B cell (primary cell): ENCODE results near the gene SLF2. TPM values are rescaled to one million over a fixed set of nuclear protein-coding genes. Genes with fewer than 3 reads are reported as not detected.

ENCODE experiments used
- ATAC-seq: fragments of 200-7000 bp; cut with Tn5 transposase; one replicate; pipeline ENCODE4 v1.10.0; 2021; ENCODE audit warnings: low read depth, mild to moderate bottlenecking, moderate number of reproducible peaks, moderate library complexity
- CTCF ChIA-PET: fragments of 350-600 bp; sonication (Branson Sonifier 250); formaldehyde crosslinking; loops from one replicate; lab custom pipeline; 2021; ENCODE audit warnings: antibody characterized with exemption, inconsistent platforms; lab: Charles Lee
- POLR2A ChIA-PET: fragments of 350-600 bp; sonication (Branson Sonifier 250); formaldehyde crosslinking; loops from one replicate; lab custom pipeline; 2021; ENCODE audit warnings: antibody characterized with exemption; lab: Charles Lee
- DNase-seq: peaks from one replicate; pipeline ENCODE4 v3.0.0; 2013
- H2AFZ ChIP-seq: 2 replicates; pipeline ENCODE4 v1.6.1; 2012; ENCODE audit warnings: mild to moderate bottlenecking, low read depth, low read length; ENCODE audit not compliant: insufficient read depth, poor library complexity, severe bottlenecking
- H3K27ac ChIP-seq, 2 donors: 1 replicate in 1 of 2; 2 replicates in 1 of 2; pipeline ENCODE4 v1.5.1; 2012 to 2013; ENCODE audit warnings: low read length in 2 of 2, mild to moderate bottlenecking in 2 of 2, moderate library complexity in 1 of 2
- H3K27me3 ChIP-seq, 4 experiments: fragments of 200-600 bp in 1 of 4; sonication (generic) in 1 of 4; replicated peaks in 1 of 4; 1 replicate in 2 of 4; 2 replicates in 2 of 4; pipeline versions ENCODE4 v1.6.1 to v1.7.0; 2013 to 2016; ENCODE audit warnings: low read length in 3 of 4, mild to moderate bottlenecking in 2 of 4, mixed read lengths in 1 of 4, moderate library complexity in 1 of 4; ENCODE audit not compliant: insufficient read depth in 4 of 4, control insufficient read depth in 3 of 4; ENCODE audit errors: control extremely low read depth in 1 of 4
- H3K36me3 ChIP-seq, 2 experiments: replicated peaks in 1 of 2; 1 replicate in 1 of 2; 2 replicates in 1 of 2; pipeline versions ENCODE4 v1.6.1 to v1.7.1; 2013; ENCODE audit warnings: low read length in 1 of 2; ENCODE audit not compliant: insufficient read depth in 2 of 2, control insufficient read depth in 1 of 2; ENCODE audit errors: control extremely low read depth in 1 of 2, extremely low read depth in 1 of 2
- H3K4me1 ChIP-seq, 2 donors: fragments of 200-600 bp in 1 of 2; sonication (generic) in 1 of 2; 1 replicate in 1 of 2; 2 replicates in 1 of 2; pipeline versions ENCODE4 v1.5.1 to v1.6.1; 2013 to 2017; ENCODE audit warnings: low read length in 2 of 2; ENCODE audit not compliant: control insufficient read depth in 2 of 2, insufficient read depth in 2 of 2
- H3K4me2 ChIP-seq: replicated peaks from 2 replicates; pipeline ENCODE3; 2012; ENCODE audit warnings: mild to moderate bottlenecking, low read depth, low read length; ENCODE audit not compliant: poor library complexity, severe bottlenecking
- H3K4me3 ChIP-seq, 5 experiments: fragments of 200-600 bp in 1 of 5; sonication (generic) in 1 of 5; 1 replicate in 3 of 5; 2 replicates in 2 of 5; pipeline versions ENCODE4 v1.5.1 to v1.7.0; 2011 to 2016; ENCODE audit warnings: low read length in 4 of 5, mild to moderate bottlenecking in 4 of 5, low read depth in 2 of 5, control low read depth in 1 of 5, moderate library complexity in 1 of 5; ENCODE audit not compliant: insufficient read depth in 1 of 5; ENCODE audit errors: control extremely low read depth in 1 of 5, extremely low read depth in 1 of 5
- H3K79me2 ChIP-seq: fragments of 200-600 bp; sonication (generic); one replicate; pipeline ENCODE4 v1.6.0; 2016; ENCODE audit warnings: low read length; ENCODE audit not compliant: control insufficient read depth, insufficient read depth
- H3K9ac ChIP-seq: fragments of 200-600 bp; sonication (generic); 2 replicates; pipeline ENCODE4 v1.6.1; 2017; ENCODE audit warnings: mild to moderate bottlenecking, low read length, moderate library complexity
- H3K9me3 ChIP-seq, 3 donors: one replicate each; pipeline versions ENCODE4 v1.6.1 to v1.7.1; 2013; ENCODE audit warnings: low read length in 2 of 3; ENCODE audit not compliant: control insufficient read depth in 2 of 3, insufficient read depth in 1 of 3; ENCODE audit errors: control extremely low read depth in 1 of 3
- H4K20me1 ChIP-seq: 2 replicates; pipeline ENCODE4 v1.6.0; 2012; ENCODE audit warnings: mild to moderate bottlenecking, low read length; ENCODE audit not compliant: insufficient read depth, control insufficient read depth, poor library complexity, severe bottlenecking
- H3K27ac Mint-ChIP-seq: one replicate; pipeline ENCODE4 v1.8.0; 2021; ENCODE audit warnings: mixed read lengths
- H3K27me3 Mint-ChIP-seq: one replicate; pipeline ENCODE4 v1.8.0; 2021; ENCODE audit warnings: mixed read lengths
- H3K4me1 Mint-ChIP-seq: one replicate; pipeline ENCODE4 v1.8.0; 2021; ENCODE audit warnings: mixed read lengths
- H3K4me3 Mint-ChIP-seq: one replicate; pipeline ENCODE4 v1.8.0; 2021; ENCODE audit warnings: mixed read lengths
- H3K9me3 Mint-ChIP-seq: one replicate; pipeline ENCODE4 v1.8.0; 2022; ENCODE audit warnings: mixed read lengths; ENCODE audit not compliant: insufficient read depth
- EZH2 ChIP-seq: IDR thresholded peaks from 2 replicates; pipeline ENCODE4 v1.6.1; 2012; ENCODE audit warnings: borderline replicate concordance, low read depth, mild to moderate bottlenecking, moderate library complexity, low read length; ENCODE audit not compliant: insufficient read depth, poor library complexity, severe bottlenecking
- WGBS: methylation state at CpG from one replicate; pipeline ENCODE4 v1.1.5; 2013; ENCODE audit warnings: missing lambda C conversion rate; ENCODE audit not compliant: insufficient coverage; 5-methylcytosine and 5-hydroxymethylcytosine counted together
- intact Hi-C: fragments of 100-400 bp; cut with micrococcal nuclease; formaldehyde crosslinking; loops from one replicate; pipeline ENCODE4 v1.10.0; 2022
- polyA plus RNA-seq: library from polyadenylated mRNA; depleted of rRNA; stranded (reverse); fragments of >200 nt; gene quantifications from 2 replicates; pipeline ENCODE4 v1.2.3, GENCODE V29; 2012
- total RNA-seq, 2 donors: library from RNA; stranded (reverse); fragments of 120-200 nt in 1 of 2; gene quantifications; 1 replicate in 1 of 2; 2 replicates in 1 of 2; pipeline versions ENCODE4 v1.2.3 to v1.2.4, GENCODE V29; 2013 to 2022
- TF ChIP-seq, protein P1 (sequence below): fragments of 200-600 bp; IDR thresholded peaks from one replicate; pipeline ENCODE4 v1.8.0; 2022; ENCODE audit warnings: antibody characterized with exemption, mild to moderate bottlenecking

The SLF2 gene
- total and polyA plus RNA-seq, 2 donors (not counting 1 experiment from before 2014, with no cell fraction given) = 11.8 to 65.6 TPM

- DNase-seq (no peak), ATAC-seq (no peak)
- Mint-ChIP-seq H3K27ac (no peak overlapping the region), H3K27me3 (no peaks in the 10 kb centered on the region), H3K9me3 (no peaks in the 10 kb centered on the region), H3K4me3 (no peak overlapping the region), H3K4me1 (peaks cover 3% of the 10 kb centered on the region)
- Histone ChIP-seq H3K4me3 (no peak overlapping the region), H3K9me3 (no peaks in the 10 kb centered on the region), H3K36me3 (peaks cover 0 to 12% of the 10 kb centered on the region in 2 experiments), H3K4me1 (no peaks in the 10 kb centered on the region), H3K4me2 (no peak overlapping the region), H3K27me3 (no peaks in the 10 kb centered on the region), H3K9ac (no peak overlapping the region), H3K27ac (no peak overlapping the region), H4K20me1 (peaks cover 15% of the 10 kb centered on the region), H2AFZ (no peak overlapping the region), H3K79me2 (no peaks in the 10 kb centered on the region)
- ChIA-PET CTCF (interaction anchor here (0.6 to 1.1 kb wide), 2 partner anchors 9 to 36 kb away, joined by 3 to 4 read pairs; partner anchors contain the start of gene SEMA4G), POLR2A (no interaction called here)
- intact Hi-C loops = no loop called here
- WGBS = 90% methylated on average over 2 of the region's 4 CpGs
- no peak for TF ChIP-seq EZH2
- TF ChIP-seq, protein P1, sequence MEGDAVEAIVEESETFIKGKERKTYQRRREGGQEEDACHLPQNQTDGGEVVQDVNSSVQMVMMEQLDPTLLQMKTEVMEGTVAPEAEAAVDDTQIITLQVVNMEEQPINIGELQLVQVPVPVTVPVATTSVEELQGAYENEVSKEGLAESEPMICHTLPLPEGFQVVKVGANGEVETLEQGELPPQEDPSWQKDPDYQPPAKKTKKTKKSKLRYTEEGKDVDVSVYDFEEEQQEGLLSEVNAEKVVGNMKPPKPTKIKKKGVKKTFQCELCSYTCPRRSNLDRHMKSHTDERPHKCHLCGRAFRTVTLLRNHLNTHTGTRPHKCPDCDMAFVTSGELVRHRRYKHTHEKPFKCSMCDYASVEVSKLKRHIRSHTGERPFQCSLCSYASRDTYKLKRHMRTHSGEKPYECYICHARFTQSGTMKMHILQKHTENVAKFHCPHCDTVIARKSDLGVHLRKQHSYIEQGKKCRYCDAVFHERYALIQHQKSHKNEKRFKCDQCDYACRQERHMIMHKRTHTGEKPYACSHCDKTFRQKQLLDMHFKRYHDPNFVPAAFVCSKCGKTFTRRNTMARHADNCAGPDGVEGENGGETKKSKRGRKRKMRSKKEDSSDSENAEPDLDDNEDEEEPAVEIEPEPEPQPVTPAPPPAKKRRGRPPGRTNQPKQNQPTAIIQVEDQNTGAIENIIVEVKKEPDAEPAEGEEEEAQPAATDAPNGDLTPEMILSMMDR = no peak
These were observed 93.3 kb downstream of the SLF2 start for GRCh38 chr10:101005869-101006567.

- TF ChIP-seq EZH2 = no peak
- Histone ChIP-seq H4K20me1 (peaks cover 11% of the 10 kb centered on the region), H3K9ac (no peak overlapping the region), H2AFZ (no peak overlapping the region), H3K27ac (no peak overlapping the region), H3K36me3 (peaks cover 0 to 12% of the 10 kb centered on the region in 2 experiments), H3K9me3 (no peaks in the 10 kb centered on the region), H3K4me3 (no peak overlapping the region), H3K79me2 (no peaks in the 10 kb centered on the region), H3K4me1 (no peaks in the 10 kb centered on the region), H3K27me3 (no peaks in the 10 kb centered on the region), H3K4me2 (no peak overlapping the region)
- no peak for ATAC-seq
- ChIA-PET POLR2A (no interaction called here), CTCF (interaction anchor here (1.1 to 1.7 kb wide), 2 partner anchors 9 to 37 kb away, joined by 3 to 10 read pairs; partner anchors contain the start of gene SEMA4G)
- H3K4me1 Mint-ChIP-seq = no peaks in the 10 kb centered on the region
- intact Hi-C loops = no loop called here
- no peak for DNase-seq
- WGBS = 98% methylated on average over 33 of the region's 33 CpGs
- H3K9me3 Mint-ChIP-seq = no peaks in the 10 kb centered on the region
- no peak overlapping the region for H3K27ac Mint-ChIP-seq
- H3K4me3 Mint-ChIP-seq = no peak overlapping the region
- no peaks in the 10 kb centered on the region for H3K27me3 Mint-ChIP-seq
These were observed 93.9 kb downstream of the SLF2 start for GRCh38 chr10:101006593-101007098.
